Head of caudate nucleus (tissue), 42 donors: Measurements from ENCODE around the gene FLACC1.
A peak's percentile ranks its signal among the peaks of the same experiment; 100 is the strongest.
"Not testable (repeated sequence)": the region's sequence is repeated elsewhere in the genome, so short reads cannot be mapped to it uniquely, and the experiment has no call there.

Source experiments
- DNase-seq, 42 donors: peaks; one replicate each; pipeline versions ENCODE4 v3.0.0 to v3.0.0-alpha.2; 2020 to 2021; ENCODE audit warnings: mixed read lengths in 7 of 42
- intact Hi-C: fragments of 100-400 bp; cut with DNase I; formaldehyde crosslinking; loops from one replicate; pipeline ENCODE4 v1.15.0; 2022

Gene FLACC1

DNA sequence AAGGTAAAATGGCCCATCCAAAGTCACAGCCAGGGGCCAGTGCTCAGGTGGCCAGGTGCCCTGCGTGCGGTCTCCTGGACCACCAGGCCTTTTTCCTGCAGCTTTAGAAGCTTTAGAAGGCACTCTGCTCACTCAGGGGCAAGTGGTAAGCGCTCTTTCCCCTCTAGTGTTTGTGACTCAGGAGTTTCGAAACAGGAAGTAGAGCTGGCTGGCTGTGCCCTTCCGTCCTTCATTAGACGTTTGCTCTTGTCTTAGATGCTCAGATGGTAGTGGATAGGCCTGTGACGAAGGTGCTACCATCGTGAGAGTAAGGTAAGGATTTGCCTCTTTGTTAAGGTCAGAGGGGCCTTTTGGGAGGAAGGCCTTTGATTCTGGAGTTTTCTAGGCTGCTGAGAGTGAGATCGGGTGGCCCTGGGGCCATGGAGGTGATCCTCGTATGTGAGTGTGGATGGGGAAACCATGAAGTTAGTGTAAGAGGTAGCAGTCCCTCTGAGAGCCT, 96.8 kb downstream of the FLACC1 start, which contains the start of gene CASP8:
Gene CASP8 (plus strand): TSS at position 235 of the 499 bp plus-strand sequence. CDS start 5,951 bp downstream, outside the sequence.
- DNase-seq: peak in 2 of 42 donors; percentile 8 to 14
- intact Hi-C loops: no loop called here

DNA sequence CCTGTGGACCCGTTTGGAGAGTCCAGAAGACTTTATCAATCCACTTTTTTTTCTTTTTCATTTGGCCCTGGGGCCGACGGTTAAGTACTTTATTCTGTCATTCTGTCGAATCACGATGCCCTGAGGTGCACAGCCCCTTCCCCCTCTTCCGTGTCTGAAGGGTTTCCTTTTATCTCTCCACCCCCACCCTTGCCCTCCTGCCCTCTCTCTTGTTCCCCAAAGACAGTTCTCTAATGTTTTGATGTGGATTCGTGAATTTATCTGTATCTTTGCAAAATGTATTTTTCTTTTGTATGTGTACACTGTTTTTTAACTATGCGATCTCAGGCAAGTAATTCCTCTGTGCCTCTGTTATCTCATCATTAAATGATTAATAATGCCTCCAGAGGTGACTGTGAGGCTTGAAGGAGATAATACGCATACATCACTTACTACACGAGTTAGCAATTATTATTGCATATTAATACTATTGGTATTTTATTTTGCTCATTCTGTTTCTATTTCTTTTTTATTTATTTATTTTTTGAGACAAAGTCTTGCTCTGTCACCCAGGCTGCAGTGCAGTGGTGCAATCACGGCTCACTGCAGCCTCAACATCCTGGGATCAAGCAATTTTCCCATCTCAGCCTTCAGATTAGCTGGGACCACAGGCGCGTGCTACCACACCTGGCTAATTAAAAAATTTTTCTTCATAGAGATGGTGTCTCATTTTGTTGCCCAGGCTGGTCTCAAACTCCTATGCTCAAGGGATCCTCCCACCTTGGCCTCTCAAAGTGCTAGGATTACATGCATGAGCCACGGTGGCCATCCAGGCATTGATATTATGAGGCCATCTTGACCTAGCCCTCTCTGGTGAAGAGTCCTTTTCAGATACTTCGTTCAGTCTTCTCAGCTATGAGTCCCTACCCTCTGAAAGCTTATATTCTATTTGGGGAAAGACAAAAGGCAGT, 98.2 kb downstream of the FLACC1 start:
- intact Hi-C loops: no loop called here
- no peak for DNase-seq

DNA sequence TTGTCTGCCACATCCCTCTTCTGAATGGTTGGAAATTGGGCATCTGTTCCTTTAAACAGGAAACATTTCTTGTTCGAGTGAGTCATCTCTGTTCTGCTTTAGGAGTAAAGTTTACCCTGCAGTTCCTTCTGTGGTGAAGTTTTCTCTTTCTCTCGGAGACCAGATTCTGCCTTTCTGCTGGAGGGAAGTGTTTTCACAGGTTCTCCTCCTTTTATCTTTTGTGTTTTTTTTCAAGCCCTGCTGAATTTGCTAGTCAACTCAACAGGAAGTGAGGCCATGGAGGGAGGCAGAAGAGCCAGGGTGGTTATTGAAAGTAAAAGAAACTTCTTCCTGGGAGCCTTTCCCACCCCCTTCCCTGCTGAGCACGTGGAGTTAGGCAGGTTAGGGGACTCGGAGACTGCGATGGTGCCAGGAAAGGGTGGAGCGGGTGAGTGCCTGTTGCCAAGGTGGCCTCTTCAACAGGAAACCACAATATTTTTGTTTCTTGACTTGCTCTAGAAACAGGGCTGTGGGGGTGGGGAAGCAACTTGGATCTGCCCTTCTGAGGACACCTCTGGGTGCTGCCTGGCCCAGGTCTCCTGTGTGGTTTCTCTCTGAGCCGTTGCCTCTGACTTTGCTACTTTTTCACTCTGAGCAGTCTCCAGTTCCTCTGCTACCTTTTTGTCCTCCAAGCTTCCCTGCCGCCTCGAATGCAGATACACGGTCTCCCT, 99.0 kb downstream of the FLACC1 start:
- peak in 1 of 42 donors; percentile 24 for DNase-seq
- intact Hi-C loops: no loop called here

DNA sequence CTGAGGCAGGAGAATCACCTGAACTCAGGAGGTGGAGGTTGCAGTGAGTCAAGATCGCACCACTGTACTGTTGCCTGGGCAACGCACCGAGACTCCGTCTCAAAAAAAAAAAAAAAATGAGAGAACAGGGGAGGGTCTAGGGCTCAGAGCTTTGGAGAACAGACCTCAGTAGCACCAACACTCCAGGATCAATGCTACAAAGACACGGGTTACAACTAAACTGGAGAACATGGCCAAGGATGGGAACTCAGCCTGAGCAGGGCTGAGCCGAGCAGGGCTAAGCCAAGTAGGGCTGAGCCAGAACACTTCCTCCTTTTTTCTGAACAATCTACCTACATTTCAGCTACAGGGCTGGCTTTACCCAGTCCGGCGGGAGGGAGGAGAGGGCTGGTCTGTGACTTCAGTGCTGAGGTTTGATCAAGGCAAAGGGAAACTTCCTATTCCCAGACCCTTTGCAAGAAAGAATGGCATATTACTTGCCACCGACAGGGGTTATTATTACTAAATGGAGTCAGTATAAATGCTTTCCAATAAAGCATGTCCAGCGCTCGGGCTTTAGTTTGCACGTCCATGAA, 99.7 kb downstream of the FLACC1 start:
- peak in 3 of 42 donors; percentile 12 to 34 (median 15) for DNase-seq
- intact Hi-C loops: no loop called here

DNA sequence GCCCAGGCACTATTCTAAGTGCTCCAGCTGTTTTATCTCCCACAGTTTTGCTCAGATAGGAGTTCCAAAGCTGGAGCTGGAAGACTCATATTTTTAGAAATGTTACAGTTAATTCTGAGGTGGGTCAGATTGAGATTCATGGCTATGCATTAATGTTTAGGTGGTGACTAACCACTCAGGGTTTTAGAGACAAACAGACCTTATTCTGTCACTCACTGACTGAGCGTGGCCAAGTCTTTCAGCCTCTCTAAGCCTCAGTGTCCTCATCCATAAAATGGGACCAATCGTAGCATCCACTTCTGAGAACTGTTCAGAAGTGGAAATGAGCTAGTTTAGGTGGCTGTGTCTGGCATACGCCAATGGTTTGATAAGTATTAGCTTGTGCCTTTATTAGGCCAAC, 101.1 kb downstream of the FLACC1 start:
- intact Hi-C loops: no loop called here
- DNase-seq: no peak

DNA sequence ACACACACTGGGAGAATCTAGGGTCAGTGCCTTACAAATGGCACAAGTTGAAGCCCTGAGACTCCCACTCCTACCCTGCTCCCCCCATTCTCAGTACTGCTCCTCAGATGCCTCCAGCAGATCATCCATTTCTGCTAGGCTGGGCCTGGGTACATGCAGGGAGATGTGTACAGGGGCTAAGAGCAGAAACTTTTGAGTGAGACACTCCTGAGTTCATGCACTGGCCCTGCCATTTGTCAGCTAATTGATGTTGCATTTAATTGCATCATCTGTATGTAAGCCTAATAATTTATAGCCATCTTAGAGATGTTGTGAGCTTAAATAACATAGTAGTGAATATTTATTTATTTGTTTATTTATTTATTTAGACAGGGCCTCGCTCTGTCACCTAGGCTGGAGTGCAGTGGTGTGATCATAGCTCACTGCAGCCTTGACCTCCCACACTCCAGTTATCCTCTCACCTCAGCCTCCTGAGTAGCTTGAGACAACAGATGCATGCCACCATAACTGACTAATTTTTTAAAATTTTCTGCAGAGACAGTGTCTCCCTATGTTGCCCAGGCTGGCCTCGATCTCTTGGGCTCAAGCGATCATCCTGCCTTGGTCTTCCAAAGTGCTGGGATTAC, 101.6 kb downstream of the FLACC1 start:
- intact Hi-C loops: no loop called here
- no peak for DNase-seq

DNA sequence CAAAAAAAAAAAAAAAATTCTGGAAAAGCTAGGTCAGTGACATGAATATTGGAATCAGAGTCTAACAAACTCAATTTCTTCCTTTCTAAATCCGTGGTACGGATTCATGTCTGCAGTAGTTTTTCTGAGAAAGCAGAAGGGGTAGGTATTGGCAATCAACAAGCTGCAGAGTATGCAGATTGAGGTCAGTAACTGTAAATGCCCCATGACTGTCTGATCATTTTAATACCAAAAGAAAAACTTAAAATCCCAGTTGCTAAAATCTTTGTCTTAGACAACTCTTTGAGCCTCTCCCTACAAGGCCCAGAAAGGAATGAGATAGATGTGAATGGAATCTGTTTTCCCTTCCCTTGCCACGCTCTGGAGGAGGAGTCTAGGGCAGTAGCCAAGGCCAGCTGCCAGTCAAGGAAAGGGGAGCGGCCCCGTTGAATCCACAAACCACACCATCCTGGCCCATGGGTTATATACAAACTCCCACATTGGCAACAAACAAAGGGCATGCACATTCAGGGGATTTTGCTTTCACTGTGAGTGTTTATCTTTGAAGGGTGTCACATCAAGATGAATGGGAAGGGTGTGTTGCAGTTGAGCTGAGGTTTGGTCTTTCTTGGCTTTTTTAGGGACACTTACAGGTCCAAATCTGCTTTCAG, 102.9 kb downstream of the FLACC1 start:
- intact Hi-C loops: no loop called here
- no peak for DNase-seq

DNA sequence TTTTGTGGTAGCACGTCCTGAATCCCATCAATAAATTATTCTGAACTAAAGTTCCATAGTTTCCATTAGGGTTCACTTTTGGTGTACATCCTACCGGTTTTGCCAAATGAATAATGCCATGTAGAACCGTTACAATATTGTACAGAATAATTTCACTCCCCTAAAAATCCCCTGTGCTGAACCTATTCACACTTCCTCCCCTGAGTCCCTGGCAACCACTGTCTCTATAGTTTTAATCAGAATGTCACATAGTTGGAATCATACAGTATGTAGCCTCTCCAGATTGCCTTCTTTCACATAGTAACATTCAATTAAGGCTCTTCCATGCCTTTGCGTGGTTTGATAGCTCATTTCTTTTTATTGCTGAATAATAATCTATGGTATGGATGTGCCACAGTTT, 106.4 kb downstream of the FLACC1 start:
- intact Hi-C loops: no loop called here
- no peak for DNase-seq

DNA sequence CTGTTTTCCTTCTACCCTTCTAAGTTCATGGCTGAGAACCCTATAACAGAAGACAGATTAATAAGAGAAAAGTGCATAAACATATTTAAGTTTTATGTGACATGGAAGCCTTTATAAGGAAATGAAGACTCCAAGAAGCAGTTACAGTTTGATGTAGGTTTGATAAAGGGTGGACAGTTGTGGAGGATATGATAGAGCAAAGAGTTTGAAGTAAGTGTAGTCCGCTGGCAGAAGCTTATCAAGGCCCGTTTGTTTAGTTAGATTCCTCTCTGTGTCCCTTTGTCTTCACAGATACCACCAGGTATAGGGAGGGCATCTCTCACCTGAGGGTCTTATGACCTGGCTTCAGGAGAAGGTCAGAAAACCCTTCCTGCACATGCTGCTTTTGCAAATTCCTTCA, 107.3 kb downstream of the FLACC1 start:
- intact Hi-C loops: no loop called here
- no peak for DNase-seq

DNA sequence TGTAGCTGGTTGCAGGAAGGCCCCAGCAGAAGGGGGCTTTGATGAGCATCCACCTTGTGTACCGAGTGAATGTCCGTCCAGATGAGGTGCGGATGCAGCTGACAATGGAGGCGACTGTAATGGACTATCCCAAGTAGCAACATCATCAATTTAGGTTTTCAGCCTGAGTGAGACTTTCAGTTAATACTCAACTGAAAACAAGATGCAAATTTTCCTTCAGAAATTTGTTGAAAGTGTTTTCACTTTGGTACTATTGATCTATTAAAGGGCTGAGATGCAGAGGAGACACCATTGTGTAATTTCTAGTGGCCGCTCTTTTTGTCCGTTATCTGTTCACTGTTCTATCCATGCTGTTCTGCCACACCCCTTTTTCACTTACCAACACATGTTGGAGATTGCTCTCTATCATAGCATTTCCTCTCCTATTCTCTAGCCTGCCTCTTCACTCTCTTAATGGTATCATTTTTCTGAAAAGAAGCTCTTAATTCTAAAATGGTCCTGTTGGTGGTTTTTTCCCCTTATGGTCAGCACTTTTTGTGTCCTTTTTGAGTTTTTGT, 108.8 kb downstream of the FLACC1 start:
- DNase-seq: no peak
- intact Hi-C loops: no loop called here

DNA sequence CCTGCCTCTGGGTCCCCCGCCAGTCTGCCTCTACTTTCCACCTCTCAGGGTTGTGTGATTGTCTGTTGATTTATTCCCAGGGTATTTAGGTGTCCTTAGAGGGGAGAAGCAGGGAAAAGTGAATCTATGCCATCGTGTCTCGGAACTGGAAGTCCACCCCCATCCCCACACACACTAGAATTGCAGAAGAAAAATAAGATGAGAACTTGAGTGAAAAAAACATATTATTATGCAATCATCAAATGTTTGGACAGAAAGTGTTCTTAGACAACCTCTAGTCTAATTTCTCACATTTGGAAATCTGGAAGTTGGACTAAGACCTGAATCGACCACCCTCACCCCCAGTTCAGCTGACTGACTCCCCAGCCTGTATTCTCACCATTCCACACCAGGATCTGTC, 110.9 kb downstream of the FLACC1 start:
- intact Hi-C loops: no loop called here
- no peak for DNase-seq

DNA sequence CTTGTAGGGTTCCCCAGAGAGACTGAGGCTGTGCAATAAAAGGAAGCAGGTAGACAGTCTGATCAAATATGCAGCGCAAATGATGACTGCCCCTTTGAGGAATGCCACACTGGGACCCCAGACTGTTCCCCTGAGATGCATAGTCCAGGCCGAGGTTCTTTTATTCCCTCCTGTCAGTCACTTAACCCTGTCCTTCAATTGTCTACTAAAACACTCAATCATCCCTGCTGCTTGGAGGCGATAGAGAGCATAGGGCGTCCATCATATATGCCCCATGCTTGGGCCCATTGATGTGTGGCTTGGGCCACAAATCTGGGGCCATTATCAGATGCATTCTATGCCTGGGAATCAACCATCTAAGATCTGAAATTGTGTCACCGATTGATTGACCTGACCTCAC, 112.3 kb downstream of the FLACC1 start:
- intact Hi-C loops: no loop called here
- DNase-seq: no peak

DNA sequence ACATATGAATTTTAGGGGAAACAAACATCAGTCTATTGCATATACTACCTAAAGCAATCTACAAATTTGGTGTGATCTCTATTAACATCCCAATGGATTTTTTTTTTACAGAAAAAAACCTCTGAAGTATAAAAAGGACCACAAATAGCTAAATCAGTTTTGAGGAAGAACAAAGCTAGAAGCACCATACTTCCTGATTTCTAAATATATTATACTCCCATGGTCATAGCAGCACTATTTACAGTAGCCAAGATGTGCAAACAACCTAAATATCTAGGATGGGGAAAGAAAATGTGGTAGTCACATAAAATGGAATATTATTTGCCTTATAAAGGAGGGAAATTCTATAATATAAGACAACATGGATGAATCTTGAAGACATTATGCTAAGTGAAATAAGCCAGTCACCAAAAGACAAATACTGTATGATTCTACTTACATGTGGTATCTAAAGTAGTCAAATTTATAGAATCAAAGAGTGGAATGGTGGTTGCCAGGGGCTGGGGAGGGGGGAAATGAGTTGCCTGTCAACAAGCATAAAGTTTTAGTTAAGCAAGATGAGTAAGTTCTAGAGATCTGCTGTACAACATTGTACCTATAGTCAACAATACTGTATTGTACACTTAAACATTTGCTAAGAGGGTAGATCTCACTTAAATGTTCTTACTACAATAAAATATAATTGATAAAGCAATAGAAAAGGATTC, 114.4 kb downstream of the FLACC1 start:
- intact Hi-C loops: no loop called here
- DNase-seq: no peak

DNA sequence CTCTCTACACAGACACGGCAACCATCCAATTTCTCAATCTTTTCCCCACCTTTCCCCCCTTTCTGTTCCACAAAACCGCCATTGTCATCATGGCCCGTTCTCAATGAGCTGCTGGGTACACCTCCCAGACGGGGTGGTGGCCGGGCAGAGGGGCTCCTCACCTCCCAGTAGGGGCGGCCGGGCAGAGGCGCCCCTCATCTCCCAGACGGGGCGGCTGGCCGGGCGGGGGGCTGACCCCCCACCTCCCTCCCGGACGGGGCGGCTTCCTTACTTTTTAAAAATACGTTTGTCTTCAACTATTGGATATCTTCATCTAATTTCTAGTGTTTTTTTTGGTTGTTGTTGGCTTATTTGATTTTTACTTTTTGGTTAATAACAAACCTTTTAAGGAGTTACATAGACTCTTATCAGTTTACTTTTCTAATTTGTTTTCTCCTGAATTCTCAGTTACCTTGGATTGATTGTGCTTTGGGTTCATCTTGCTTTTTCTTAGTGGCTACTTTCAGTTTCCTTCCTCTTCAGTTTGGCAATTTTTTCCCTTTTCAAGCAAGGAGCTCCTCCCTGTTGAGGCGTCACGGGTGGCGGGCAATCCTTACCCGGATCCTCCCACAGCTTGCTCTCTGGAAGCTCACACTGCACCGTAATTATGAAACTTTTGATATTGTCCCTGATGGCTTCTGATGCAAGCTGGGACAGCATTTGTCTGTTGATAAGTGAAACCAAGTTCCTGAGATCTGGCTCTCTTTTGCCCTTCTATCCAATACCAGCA, 117.8 kb downstream of the FLACC1 start:
- DNase-seq: peak in 12 of 42 donors; percentile 12 to 55 (median 28)
- intact Hi-C loops: not testable (repeated sequence)
